ENCODE data around the gene NTNG2. TPM values are rescaled to one million over a fixed set of nuclear protein-coding genes. Genes with fewer than 3 reads are reported as not detected.
A peak's percentile ranks its signal among the peaks of the same experiment; 100 is the strongest.

NTNG2 gene
- total RNA-seq, 1 donor from 2014 or later, result 3.0 TPM

- peaks cover 11% of the 10 kb centered on the region for H3K4me1 Mint-ChIP-seq (ENCODE audit: low read depth)
Measured at GRCh38 chr9:132238026-132238972, 76.4 kb downstream of the NTNG2 start.

GRCh38 chr9:132238992-132239391 is 77.1 kb downstream of the NTNG2 start:
- no peak overlapping the region for H3K4me3 Mint-ChIP-seq (ENCODE audit: unreplicated experiment)
- no peaks in the 10 kb centered on the region for H3K9me3 Mint-ChIP-seq (ENCODE audit: low read depth)
- TF ChIP-seq CTCF (IDR thresholded peaks at IDR 0.05), result no peak
- H3K36me3 Mint-ChIP-seq (ENCODE audit: low read depth), result no peaks in the 10 kb centered on the region
- H3K27me3 Mint-ChIP-seq (ENCODE audit: low read depth), result peaks cover 28% of the 10 kb centered on the region
- DNase-seq (ENCODE audit: low spot score), result no peak
- H3K4me1 Mint-ChIP-seq (ENCODE audit: low read depth), result peaks cover 11% of the 10 kb centered on the region
- no peak overlapping the region for H3K27ac Mint-ChIP-seq (ENCODE audit: unreplicated experiment)

More at GRCh38 chr9:132238026-132238972, 76.4 kb downstream of the NTNG2 start:
- Mint-ChIP-seq H3K27me3 (ENCODE audit: low read depth) (peaks cover 30% of the 10 kb centered on the region), H3K9me3 (ENCODE audit: low read depth) (no peaks in the 10 kb centered on the region), H3K27ac (ENCODE audit: unreplicated experiment) (no peak overlapping the region), H3K4me3 (ENCODE audit: unreplicated experiment) (no peak overlapping the region), H3K36me3 (ENCODE audit: low read depth) (no peaks in the 10 kb centered on the region)
- TF ChIP-seq CTCF (IDR thresholded peaks at IDR 0.05), result no peak
- DNase-seq (ENCODE audit: low spot score), result no peak

- no peak for TF ChIP-seq CTCF (IDR thresholded peaks at IDR 0.05)
- no peak overlapping the region for H3K27ac Mint-ChIP-seq (ENCODE audit: unreplicated experiment)
- no peak overlapping the region for H3K4me3 Mint-ChIP-seq (ENCODE audit: unreplicated experiment)
- no peak for DNase-seq (ENCODE audit: low spot score)
- H3K36me3 Mint-ChIP-seq (ENCODE audit: low read depth), result no peaks in the 10 kb centered on the region
- H3K4me1 Mint-ChIP-seq (ENCODE audit: low read depth), result peaks cover 11% of the 10 kb centered on the region
- H3K27me3 Mint-ChIP-seq (ENCODE audit: low read depth), result peaks cover 24% of the 10 kb centered on the region
- H3K9me3 Mint-ChIP-seq (ENCODE audit: low read depth), result no peaks in the 10 kb centered on the region
Measured at GRCh38 chr9:132239518-132239917, 77.7 kb downstream of the NTNG2 start.

- Mint-ChIP-seq H3K27me3 (ENCODE audit: low read depth) (peaks cover 18% of the 10 kb centered on the region), H3K27ac (ENCODE audit: unreplicated experiment) (no peak overlapping the region), H3K9me3 (ENCODE audit: low read depth) (no peaks in the 10 kb centered on the region), H3K36me3 (ENCODE audit: low read depth) (no peaks in the 10 kb centered on the region), H3K4me1 (ENCODE audit: low read depth) (peaks cover 13% of the 10 kb centered on the region), H3K4me3 (ENCODE audit: unreplicated experiment) (no peak overlapping the region)
- no peak for DNase-seq (ENCODE audit: low spot score)
- TF ChIP-seq CTCF (IDR thresholded peaks at IDR 0.05), result no peak
Measured at GRCh38 chr9:132239999-132240840, 78.4 kb downstream of the NTNG2 start.

GRCh38 chr9:132240841-132241482 is 79.1 kb downstream of the NTNG2 start:
- no peak for DNase-seq (ENCODE audit: low spot score)
- no peaks in the 10 kb centered on the region for H3K36me3 Mint-ChIP-seq (ENCODE audit: low read depth)
- peak overlapping the region; percentile 8 for H3K27ac Mint-ChIP-seq (ENCODE audit: unreplicated experiment)
- peak overlapping the region; percentile 77 for H3K4me3 Mint-ChIP-seq (ENCODE audit: unreplicated experiment)
- H3K27me3 Mint-ChIP-seq (ENCODE audit: low read depth), result peaks cover 14% of the 10 kb centered on the region
- TF ChIP-seq CTCF (IDR thresholded peaks at IDR 0.05), result no peak
- no peaks in the 10 kb centered on the region for H3K9me3 Mint-ChIP-seq (ENCODE audit: low read depth)
- peaks cover 21% of the 10 kb centered on the region for H3K4me1 Mint-ChIP-seq (ENCODE audit: low read depth)
